Measurements from ENCODE around the gene HGFAC.

The HGFAC gene

DNA sequence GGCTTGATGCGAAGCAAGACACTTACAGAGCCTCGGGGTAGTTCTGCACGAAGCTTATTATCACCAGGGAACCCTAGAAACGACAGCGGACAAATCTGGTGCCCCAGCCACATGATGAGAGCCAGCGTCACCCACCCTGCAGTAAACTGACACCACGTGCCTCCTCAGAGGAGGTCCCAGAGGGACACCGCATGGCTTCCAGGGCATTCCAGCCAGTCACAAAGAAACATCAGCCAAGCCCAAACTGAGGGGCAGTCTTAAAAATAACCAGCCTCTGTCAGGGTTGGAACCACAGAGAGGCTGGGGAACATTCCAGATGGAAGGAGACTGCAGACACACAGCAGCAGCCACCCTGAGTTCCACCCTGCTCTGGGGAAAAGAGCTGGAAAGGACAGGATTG lies 36.6 kb upstream of the HGFAC start:
- Histone ChIP-seq H3K36me3 (no peaks in the 10 kb centered on the region), H3K4me1 (ENCODE audit: control insufficient read depth in 1 of 2, insufficient read depth in 1 of 2, low read depth in 1 of 2, low read length in 1 of 2) (no peaks in the 10 kb centered on the region), H3K9me3 (no peaks in the 10 kb centered on the region)

DNA sequence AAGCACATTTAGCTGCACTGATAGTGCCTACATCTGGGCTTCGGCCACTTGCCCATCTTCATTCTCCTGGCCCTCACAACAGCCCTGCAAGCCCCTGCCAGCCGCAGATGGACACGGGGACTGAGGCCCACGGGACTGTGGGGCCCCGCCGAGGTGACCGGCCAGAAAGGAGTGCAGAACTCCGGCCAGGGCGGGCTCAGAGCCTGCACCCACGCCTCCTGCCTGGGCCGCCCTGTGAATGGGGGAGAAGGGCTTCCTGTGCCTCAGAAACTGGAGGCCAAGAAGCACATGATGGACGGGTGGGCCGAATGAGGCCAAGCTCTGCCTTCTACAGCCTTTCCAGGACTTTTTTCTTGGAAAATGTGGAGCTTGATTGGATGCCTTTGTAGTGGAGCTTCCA lies 35.7 kb upstream of the HGFAC start:
- Histone ChIP-seq H3K36me3 (no peaks in the 10 kb centered on the region), H3K9me3 (no peaks in the 10 kb centered on the region), H3K27me3 (no peaks in the 10 kb centered on the region), H3K4me3 (ENCODE audit: low read depth in 1 of 2, low read length in 1 of 2) (no peak overlapping the region), H3K4me1 (ENCODE audit: control insufficient read depth in 1 of 2, insufficient read depth in 1 of 2, low read depth in 1 of 2, low read length in 1 of 2) (no peaks in the 10 kb centered on the region), H3K27ac (no peak overlapping the region)
- TF ChIP-seq, protein P1, sequence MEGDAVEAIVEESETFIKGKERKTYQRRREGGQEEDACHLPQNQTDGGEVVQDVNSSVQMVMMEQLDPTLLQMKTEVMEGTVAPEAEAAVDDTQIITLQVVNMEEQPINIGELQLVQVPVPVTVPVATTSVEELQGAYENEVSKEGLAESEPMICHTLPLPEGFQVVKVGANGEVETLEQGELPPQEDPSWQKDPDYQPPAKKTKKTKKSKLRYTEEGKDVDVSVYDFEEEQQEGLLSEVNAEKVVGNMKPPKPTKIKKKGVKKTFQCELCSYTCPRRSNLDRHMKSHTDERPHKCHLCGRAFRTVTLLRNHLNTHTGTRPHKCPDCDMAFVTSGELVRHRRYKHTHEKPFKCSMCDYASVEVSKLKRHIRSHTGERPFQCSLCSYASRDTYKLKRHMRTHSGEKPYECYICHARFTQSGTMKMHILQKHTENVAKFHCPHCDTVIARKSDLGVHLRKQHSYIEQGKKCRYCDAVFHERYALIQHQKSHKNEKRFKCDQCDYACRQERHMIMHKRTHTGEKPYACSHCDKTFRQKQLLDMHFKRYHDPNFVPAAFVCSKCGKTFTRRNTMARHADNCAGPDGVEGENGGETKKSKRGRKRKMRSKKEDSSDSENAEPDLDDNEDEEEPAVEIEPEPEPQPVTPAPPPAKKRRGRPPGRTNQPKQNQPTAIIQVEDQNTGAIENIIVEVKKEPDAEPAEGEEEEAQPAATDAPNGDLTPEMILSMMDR (IDR thresholded peaks at IDR 0.05): no peak

More for the DNA sequence above, 36.6 kb upstream of the HGFAC start:
- no peak overlapping the region for H3K4me3 ChIP-seq (ENCODE audit: low read depth in 1 of 2, low read length in 1 of 2)
- TF ChIP-seq, protein P1 (IDR thresholded peaks at IDR 0.05): no peak
- no peak overlapping the region for H3K27ac ChIP-seq
- no peaks in the 10 kb centered on the region for H3K27me3 ChIP-seq

DNA sequence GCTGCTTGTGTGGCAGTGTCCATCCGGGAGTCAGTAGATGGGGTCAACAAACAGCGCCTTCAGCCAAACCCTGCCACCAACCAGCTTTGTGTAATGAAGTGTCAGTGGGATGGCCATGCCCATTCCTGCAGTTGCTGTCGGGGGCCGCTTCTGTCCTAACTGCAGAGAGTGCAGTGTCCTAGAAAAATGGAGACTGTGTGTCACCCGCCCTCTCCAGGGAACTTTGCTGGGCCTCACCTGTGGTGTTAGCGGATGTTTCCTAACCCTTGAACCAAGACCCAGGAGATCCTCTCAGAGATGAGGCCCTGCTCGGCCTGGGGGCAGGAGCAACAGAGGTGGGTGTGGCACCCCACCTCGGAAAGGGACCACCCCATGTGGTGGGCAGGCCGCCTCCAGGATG lies 35.3 kb upstream of the HGFAC start:
- Histone ChIP-seq H3K27me3 (no peaks in the 10 kb centered on the region), H3K27ac (no peak overlapping the region), H3K36me3 (no peaks in the 10 kb centered on the region), H3K4me1 (ENCODE audit: control insufficient read depth in 1 of 2, insufficient read depth in 1 of 2, low read depth in 1 of 2, low read length in 1 of 2) (no peaks in the 10 kb centered on the region), H3K4me3 (ENCODE audit: low read depth in 1 of 2, low read length in 1 of 2) (no peak overlapping the region), H3K9me3 (no peaks in the 10 kb centered on the region)
- TF ChIP-seq, protein P1 (IDR thresholded peaks at IDR 0.05): no peak

DNA sequence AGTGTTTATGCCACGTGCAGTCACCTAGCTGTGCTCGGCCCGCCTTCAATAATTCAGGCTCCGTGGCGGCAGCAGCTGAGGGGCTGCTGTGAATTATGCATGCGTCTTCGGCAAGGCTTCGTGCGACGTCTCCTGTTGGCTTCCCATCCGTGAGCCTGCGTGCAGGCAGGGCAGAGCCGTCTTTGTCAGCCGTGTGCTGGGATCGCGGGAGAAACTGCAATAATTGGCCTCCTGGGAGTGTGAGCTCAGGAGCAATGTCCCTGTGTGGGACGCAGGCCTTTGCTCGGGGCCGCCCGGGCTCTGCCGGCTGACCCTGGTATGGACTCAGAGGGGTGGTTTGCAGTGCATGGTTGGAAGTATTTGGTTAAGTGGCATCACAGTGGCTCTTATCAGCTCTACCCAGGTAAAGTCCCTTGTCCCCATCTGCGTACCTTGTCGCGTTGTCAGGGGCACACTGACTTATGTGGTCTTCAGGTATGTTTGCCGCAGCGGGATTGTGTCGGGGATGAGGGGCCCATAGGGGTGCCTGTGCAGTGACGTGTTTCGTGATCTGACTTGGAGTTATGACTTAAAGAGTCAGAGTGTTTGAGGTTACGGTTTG lies 34.5 kb upstream of the HGFAC start:
- H3K36me3 ChIP-seq: no peaks in the 10 kb centered on the region
- no peaks in the 10 kb centered on the region for H3K27me3 ChIP-seq
- H3K4me3 ChIP-seq (ENCODE audit: low read depth in 1 of 2, low read length in 1 of 2): no peak overlapping the region
- H3K9me3 ChIP-seq: no peaks in the 10 kb centered on the region
- H3K27ac ChIP-seq: no peak overlapping the region
- TF ChIP-seq, protein P1 (IDR thresholded peaks at IDR 0.05): no peak
- no peaks in the 10 kb centered on the region for H3K4me1 ChIP-seq (ENCODE audit: control insufficient read depth in 1 of 2, insufficient read depth in 1 of 2, low read depth in 1 of 2, low read length in 1 of 2)

DNA sequence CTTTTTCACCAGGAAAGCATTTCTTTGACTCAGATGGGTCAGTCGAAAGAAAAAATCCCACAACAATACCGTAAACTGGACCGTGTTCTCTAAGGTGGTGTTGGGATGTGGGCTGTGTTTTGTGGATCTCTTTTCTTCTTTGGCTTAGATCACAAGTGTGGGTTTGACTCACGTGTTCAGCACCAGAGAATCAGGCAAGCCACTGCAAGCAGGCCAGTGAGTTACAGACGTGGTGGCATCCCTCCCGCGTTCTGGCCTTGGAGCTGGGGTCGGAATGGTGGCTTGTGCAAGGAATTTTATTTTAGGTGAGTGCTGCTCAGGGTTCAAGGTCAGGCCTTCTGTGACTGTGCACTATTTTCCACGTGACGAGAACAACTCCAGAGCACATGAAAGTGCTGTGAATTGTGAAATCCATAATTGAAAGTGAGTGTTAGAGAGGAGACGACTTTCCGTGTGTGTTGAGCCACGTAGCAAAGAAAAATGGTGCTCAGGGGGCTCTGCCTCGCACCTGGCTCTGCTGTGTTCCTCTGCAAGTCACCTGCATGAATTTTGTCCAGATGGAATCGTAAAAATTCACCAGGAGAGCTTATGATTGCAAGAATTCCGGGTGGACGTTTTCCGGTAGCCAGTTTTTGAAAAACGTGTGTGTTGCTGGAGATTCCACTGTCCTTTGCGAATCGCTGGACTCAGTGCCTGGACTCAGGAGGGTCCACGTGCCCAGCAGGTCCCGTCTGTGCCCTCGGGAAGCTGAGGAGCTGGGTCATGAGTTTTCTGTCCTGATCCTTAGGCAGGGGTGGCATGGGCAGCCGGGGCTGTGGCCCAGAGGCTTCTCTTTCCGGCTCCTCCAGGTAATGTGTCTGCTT lies 33.6 kb upstream of the HGFAC start:
- TF ChIP-seq, protein P1 (IDR thresholded peaks at IDR 0.05): no peak
- Histone ChIP-seq H3K36me3 (no peaks in the 10 kb centered on the region), H3K27ac (no peak overlapping the region), H3K4me3 (ENCODE audit: low read depth in 1 of 2, low read length in 1 of 2) (no peak overlapping the region), H3K4me1 (ENCODE audit: control insufficient read depth in 1 of 2, insufficient read depth in 1 of 2, low read depth in 1 of 2, low read length in 1 of 2) (no peaks in the 10 kb centered on the region), H3K27me3 (no peaks in the 10 kb centered on the region), H3K9me3 (no peaks in the 10 kb centered on the region)

All from neutrophil (primary cell).